Activated CD4-positive, alpha-beta T cell treated with anti-CD3 and anti-CD28 coated beads, Interleukin-2, amount 10 ng/mL, durations not matched to agents 24 days and 14 days (primary cell): ENCODE data around the gene APOBR. TPM values are rescaled to one million over a fixed set of nuclear protein-coding genes. Genes with fewer than 3 reads are reported as not detected.

Experiments
- DNase-seq: peaks from one replicate; pipeline ENCODE4 v3.0.0; 2022
- H3K27ac Mint-ChIP-seq: one replicate; pipeline ENCODE4 v1.8.0; 2022; ENCODE audit warnings: mild to moderate bottlenecking, mixed read lengths
- H3K27me3 Mint-ChIP-seq: one replicate; pipeline ENCODE4 v1.8.0; 2022; ENCODE audit warnings: mixed read lengths
- H3K36me3 Mint-ChIP-seq: one replicate; pipeline ENCODE4 v1.8.0; 2022; ENCODE audit warnings: low read depth, mild to moderate bottlenecking, mixed read lengths
- H3K4me1 Mint-ChIP-seq: one replicate; pipeline ENCODE4 v1.8.0; 2021; ENCODE audit warnings: mixed read lengths
- H3K4me3 Mint-ChIP-seq: one replicate; pipeline ENCODE4 v1.8.0; 2022; ENCODE audit warnings: mild to moderate bottlenecking, moderate library complexity, mixed read lengths
- H3K9me3 Mint-ChIP-seq: one replicate; pipeline ENCODE4 v1.8.0; 2021; ENCODE audit warnings: mixed read lengths
- intact Hi-C: fragments of 100-400 bp; cut with micrococcal nuclease; formaldehyde crosslinking; loops from one replicate; pipeline ENCODE4 v1.15.1; 2023
- total RNA-seq: library from RNA; stranded (reverse); gene quantifications from 2 replicates; pipeline ENCODE4 v1.2.3, GENCODE V29; 2022

Gene APOBR
- total RNA-seq, 1 donor from 2014 or later: 4.0 TPM

DNA sequence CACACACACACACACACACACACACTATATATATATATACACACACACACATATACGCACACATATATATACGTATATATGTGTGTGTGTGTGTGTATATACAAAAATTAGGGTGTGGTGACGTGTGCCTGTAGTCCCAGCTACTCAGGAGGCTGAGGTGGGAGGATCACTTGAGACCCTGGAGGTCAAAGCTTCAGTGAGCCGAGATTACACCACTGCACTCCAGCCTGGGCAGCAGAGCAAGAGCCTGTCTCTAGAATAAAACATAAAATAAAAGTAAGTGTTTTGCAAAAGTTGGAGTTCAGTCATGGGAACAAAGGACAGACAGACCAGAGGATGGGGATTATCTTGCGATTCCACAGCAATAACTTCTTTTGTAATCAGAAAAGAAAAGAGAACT lies 33.5 kb downstream of the APOBR start:
- Mint-ChIP-seq H3K27me3 (no peaks in the 10 kb centered on the region), H3K36me3 (no peaks in the 10 kb centered on the region), H3K4me1 (peaks cover 3% of the 10 kb centered on the region), H3K9me3 (no peaks in the 10 kb centered on the region), H3K27ac (no peak overlapping the region), H3K4me3 (no peak overlapping the region)
- intact Hi-C loops: no loop called here
- no peak for DNase-seq

GRCh38 chr16:28528463-28528867 lies 34.0 kb downstream of the APOBR start:
- H3K4me1 Mint-ChIP-seq: peaks cover 3% of the 10 kb centered on the region
- H3K27ac Mint-ChIP-seq: no peak overlapping the region
- intact Hi-C loops: no loop called here

DNA sequence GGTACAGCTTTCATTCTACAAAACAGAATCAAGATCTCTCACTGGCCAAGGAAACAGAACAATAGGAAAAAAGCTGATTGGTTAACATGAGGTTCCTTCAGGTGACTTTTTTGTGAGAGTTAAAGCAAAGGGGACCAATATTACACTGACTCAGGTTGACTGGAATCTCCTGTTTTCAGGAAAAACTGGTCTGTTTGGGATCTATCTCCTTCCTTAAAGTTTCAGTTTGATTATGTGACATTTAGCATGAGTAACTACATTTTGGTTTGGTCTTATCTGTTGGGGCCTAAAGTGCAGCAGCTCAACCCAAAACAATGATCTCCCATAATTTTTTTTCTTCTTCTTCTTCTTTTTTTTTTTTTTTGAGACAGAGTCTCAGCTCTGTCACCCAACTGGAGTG lies 34.7 kb downstream of the APOBR start:
- no peak overlapping the region for H3K27ac Mint-ChIP-seq

More at GRCh38 chr16:28528463-28528867, 34.0 kb downstream of the APOBR start:
- H3K9me3 Mint-ChIP-seq: no peaks in the 10 kb centered on the region
- H3K4me3 Mint-ChIP-seq: no peak overlapping the region
- H3K27me3 Mint-ChIP-seq: no peaks in the 10 kb centered on the region
- no peaks in the 10 kb centered on the region for H3K36me3 Mint-ChIP-seq
- DNase-seq: no peak

GRCh38 chr16:28531777-28532744 lies 37.6 kb downstream of the APOBR start:
- H3K4me1 Mint-ChIP-seq: peaks cover 11% of the 10 kb centered on the region
- no peaks in the 10 kb centered on the region for H3K36me3 Mint-ChIP-seq
- H3K27ac Mint-ChIP-seq: no peak overlapping the region
- intact Hi-C loops: no loop called here
- DNase-seq: no peak
- H3K4me3 Mint-ChIP-seq: no peak overlapping the region
- H3K27me3 Mint-ChIP-seq: no peaks in the 10 kb centered on the region
- H3K9me3 Mint-ChIP-seq: no peaks in the 10 kb centered on the region

More for the DNA sequence above, 34.7 kb downstream of the APOBR start:
- no peak for DNase-seq
- Mint-ChIP-seq H3K36me3 (no peaks in the 10 kb centered on the region), H3K27me3 (no peaks in the 10 kb centered on the region), H3K4me3 (no peak overlapping the region), H3K9me3 (no peaks in the 10 kb centered on the region), H3K4me1 (peaks cover 4% of the 10 kb centered on the region)
- intact Hi-C loops: no loop called here

DNA sequence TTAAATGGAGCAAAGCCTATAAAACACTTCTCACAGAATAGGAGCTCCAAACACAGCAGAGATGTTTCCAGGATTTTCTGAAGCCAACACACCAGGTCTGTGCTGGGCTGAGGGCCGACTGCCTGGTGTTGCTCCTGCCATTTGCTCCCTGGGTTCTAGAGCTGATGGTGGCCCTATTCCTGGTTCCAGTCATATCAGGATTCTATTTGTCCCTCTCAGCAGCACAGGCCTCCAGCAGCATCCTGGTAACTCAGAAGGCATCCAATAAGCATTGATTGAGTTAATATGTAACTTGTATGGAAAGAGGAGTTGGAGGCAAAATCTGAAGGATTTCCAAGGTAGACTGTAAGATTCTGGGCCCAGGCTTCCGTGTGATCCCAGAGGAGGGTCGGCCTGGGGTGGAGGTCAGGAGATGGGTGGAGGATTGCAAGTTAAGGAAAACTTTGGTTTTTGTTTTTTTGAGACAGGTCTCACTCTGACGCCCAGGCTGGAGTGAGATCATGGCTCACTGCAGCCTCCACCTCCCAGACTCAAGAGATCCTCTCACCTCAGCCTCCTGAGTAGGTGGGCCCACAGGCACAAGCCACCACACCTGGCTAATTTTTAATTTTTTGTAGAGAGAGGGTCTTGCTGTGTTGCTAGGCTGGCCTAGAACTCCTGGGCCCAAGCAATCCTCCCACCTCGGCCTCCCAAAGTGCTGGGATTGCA lies 38.7 kb downstream of the APOBR start:
- Mint-ChIP-seq H3K36me3 (no peaks in the 10 kb centered on the region), H3K4me3 (no peak overlapping the region), H3K27ac (no peak overlapping the region), H3K9me3 (no peaks in the 10 kb centered on the region), H3K27me3 (no peaks in the 10 kb centered on the region), H3K4me1 (peaks cover 13% of the 10 kb centered on the region)
- DNase-seq: no peak
- intact Hi-C loops: no loop called here

DNA sequence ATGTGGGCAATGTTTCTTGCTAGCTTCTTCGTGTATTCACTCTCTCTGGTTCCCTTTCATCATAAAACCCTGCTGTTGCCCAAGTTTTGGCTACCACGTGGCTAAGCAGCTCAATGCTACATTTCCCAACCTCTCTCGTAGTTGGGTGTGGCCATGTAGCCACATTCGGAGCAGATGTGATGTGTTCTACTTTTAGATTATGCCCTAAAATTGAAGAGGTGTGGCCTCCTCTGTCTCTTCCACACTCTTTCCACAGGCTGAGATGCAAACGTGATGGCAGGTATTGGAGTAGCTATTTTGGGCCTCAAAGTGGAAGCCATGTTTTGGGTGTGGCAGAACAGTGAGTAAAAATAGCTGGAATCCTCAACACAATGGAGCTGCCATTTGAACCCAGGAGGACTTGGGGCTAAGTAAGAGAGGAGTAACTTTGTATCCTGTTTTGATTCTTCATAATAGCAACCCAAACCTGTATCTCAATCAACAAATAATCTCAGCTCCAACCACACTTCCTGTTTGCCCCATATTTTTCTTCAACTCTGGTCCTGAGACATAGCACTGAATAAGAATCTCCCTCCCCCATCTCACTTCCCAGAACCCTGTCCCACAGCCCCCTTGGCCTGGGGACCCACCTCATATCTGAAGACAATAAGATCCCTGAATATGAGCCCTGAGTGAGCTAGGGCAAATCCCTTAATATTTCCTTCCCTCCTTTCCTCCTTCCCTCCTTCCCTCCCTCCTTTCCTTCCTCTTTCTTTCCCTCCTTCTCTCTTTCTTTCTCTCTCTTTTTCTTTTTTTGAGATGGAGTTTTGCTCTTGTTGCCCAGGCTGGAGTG lies 40.3 kb downstream of the APOBR start:
- Mint-ChIP-seq H3K27ac (no peak overlapping the region), H3K4me3 (no peak overlapping the region), H3K9me3 (no peaks in the 10 kb centered on the region), H3K36me3 (no peaks in the 10 kb centered on the region), H3K4me1 (peaks cover 13% of the 10 kb centered on the region), H3K27me3 (no peaks in the 10 kb centered on the region)
- intact Hi-C loops: no loop called here
- peak; percentile 63 for DNase-seq

DNA sequence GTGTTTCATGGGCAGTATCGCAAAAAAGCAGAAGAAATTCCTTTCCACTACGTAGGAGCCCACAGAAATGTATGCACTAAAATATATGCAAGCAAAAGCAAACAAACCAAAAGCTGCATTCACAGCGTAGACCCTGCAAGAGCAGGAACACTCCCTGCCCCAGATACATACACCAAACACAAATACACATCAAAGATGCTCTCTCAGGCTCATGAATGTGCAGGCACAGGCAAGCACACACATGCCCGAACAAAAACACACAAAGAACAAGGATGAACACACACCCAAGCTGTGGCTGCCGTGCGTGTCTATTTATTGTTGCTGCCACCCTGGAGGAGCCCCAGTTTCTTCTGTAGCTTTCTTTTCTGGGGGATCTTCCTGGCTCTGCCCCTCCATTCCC lies 42.6 kb downstream of the APOBR start:
- Mint-ChIP-seq H3K4me3 (no peak overlapping the region), H3K36me3 (no peaks in the 10 kb centered on the region), H3K4me1 (peaks cover 16% of the 10 kb centered on the region), H3K27ac (no peak overlapping the region), H3K27me3 (no peaks in the 10 kb centered on the region), H3K9me3 (no peaks in the 10 kb centered on the region)
- DNase-seq: no peak
- intact Hi-C loops: no loop called here

GRCh38 chr16:28537964-28538732 lies 43.7 kb downstream of the APOBR start:
- intact Hi-C loops: no loop called here
- Mint-ChIP-seq H3K4me1 (peaks cover 17% of the 10 kb centered on the region), H3K4me3 (no peak overlapping the region), H3K9me3 (no peaks in the 10 kb centered on the region), H3K36me3 (no peaks in the 10 kb centered on the region), H3K27me3 (no peaks in the 10 kb centered on the region), H3K27ac (no peak overlapping the region)
- no peak for DNase-seq

DNA sequence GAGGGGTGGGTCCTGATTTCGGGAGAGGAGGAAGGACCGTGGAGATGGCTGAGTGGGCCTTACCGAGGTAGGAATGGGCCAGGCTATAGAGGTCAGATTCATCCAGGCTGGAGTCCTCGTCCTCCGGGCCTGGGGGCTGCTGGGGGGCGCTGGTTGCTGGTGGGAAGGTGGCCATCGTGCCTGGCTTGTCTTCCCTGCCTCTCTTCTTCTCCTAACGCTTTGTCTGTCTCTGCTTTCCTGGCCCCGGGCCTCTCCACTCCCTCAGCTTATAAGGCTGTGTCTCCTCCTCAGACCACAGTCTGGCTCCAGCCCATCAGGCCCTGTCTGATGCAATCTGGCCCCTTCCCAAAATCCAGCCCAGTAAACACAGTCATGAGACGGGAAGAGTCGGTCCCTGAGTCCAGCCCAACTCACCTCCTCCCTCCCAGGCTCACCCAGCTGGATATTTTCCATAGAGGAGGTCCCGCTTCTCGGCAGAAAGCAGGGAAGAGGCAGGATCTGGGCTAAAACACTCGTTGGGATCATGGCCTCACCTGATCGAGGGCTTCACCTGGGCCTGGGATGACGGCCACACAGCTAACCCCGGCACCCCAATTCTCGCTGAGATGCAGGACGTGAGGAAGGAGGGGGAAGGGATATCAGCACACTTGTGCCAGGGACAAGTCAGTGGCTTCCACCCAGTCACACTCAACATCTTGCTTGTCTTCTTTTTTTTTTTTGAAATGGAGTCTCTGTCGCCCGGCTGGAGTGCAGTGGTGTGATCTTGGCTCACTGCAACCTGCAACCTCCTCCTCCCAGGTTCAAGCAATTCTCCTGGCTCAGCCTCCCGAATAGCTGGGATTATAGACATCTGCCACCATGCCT lies 44.5 kb downstream of the APOBR start, which contains the start of gene NUPR1:
TSS of gene NUPR1 (minus strand) at position 242 of the 864 bp plus-strand sequence. CDS start at position 175, 67 bp downstream.
- DNase-seq: no peak
- no peak within 1 kb of the TSS for H3K27ac Mint-ChIP-seq
- no peaks in the 10 kb centered on the region for H3K36me3 Mint-ChIP-seq
- no peaks in the 10 kb centered on the region for H3K27me3 Mint-ChIP-seq
- no peak within 1 kb of the TSS for H3K4me3 Mint-ChIP-seq
- intact Hi-C loops: no loop called here
- H3K9me3 Mint-ChIP-seq: no peaks in the 10 kb centered on the region
- peaks cover 18% of the 10 kb centered on the region for H3K4me1 Mint-ChIP-seq

GRCh38 chr16:28540346-28540745 lies 45.9 kb downstream of the APOBR start:
- Mint-ChIP-seq H3K27ac (no peak overlapping the region), H3K4me1 (peaks cover 7% of the 10 kb centered on the region), H3K27me3 (peaks cover 3% of the 10 kb centered on the region), H3K36me3 (no peaks in the 10 kb centered on the region), H3K9me3 (no peaks in the 10 kb centered on the region), H3K4me3 (no peak overlapping the region)
- DNase-seq: no peak
- intact Hi-C loops: no loop called here

- H3K4me3 Mint-ChIP-seq: no peak overlapping the region
- peaks cover 7% of the 10 kb centered on the region for H3K4me1 Mint-ChIP-seq
- no peaks in the 10 kb centered on the region for H3K9me3 Mint-ChIP-seq
- peaks cover 3% of the 10 kb centered on the region for H3K27me3 Mint-ChIP-seq
- no peaks in the 10 kb centered on the region for H3K36me3 Mint-ChIP-seq
- intact Hi-C loops: no loop called here
- H3K27ac Mint-ChIP-seq: no peak overlapping the region
- DNase-seq: no peak
Observed at GRCh38 chr16:28542646-28543045, 48.2 kb downstream of the APOBR start.

- no peak overlapping the region for H3K27ac Mint-ChIP-seq
- intact Hi-C loops: no loop called here
- no peak overlapping the region for H3K4me3 Mint-ChIP-seq
- DNase-seq: no peak
- H3K27me3 Mint-ChIP-seq: peaks cover 6% of the 10 kb centered on the region
- H3K9me3 Mint-ChIP-seq: no peaks in the 10 kb centered on the region
- H3K36me3 Mint-ChIP-seq: no peaks in the 10 kb centered on the region
- H3K4me1 Mint-ChIP-seq: peaks cover 5% of the 10 kb centered on the region
Observed at GRCh38 chr16:28543072-28543471, 48.6 kb downstream of the APOBR start.
